ENCODE results near the gene EVX1.
A peak's percentile ranks its signal among the peaks of the same experiment; 100 is the strongest.

The EVX1 gene

GRCh38 chr7:27200761-27201579, 41.6 kb upstream of the EVX1 start:
- Histone ChIP-seq H3K4me1 (ENCODE audit: insufficient read depth, low read length, severe bottlenecking) (peaks cover 36% of the 10 kb centered on the region), H3K4me2 (ENCODE audit: low read length) (peak overlapping the region; percentile 86), H3K27me3 (ENCODE audit: insufficient read depth, low read length) (peaks cover 4% of the 10 kb centered on the region; the same call in 1 of the 2 replicates), H3K9me2 (ENCODE audit: low read depth, low read length) (no peaks in the 10 kb centered on the region), H3F3A (ENCODE audit: insufficient read depth, low read length) (no peaks in the 10 kb centered on the region), H2AFZ (ENCODE audit: low read length) (0 out of 2 replicates have a peak overlapping the region, but pooled peaks have one; percentile 12), H3K4me3 (ENCODE audit: low read depth, low read length, poor library complexity, severe bottlenecking) (peak overlapping the region; percentile 69), H4K20me1 (ENCODE audit: insufficient read depth, low read length) (no peaks in the 10 kb centered on the region), H3K27ac (ENCODE audit: low read depth, low read length, poor library complexity, severe bottlenecking) (no peak overlapping the region), H3K36me3 (ENCODE audit: insufficient read depth, low read length) (no peaks in the 10 kb centered on the region), H3K9ac (ENCODE audit: low read length) (peak overlapping the region; percentile 54; the same call in 1 of the 2 replicates), H3K79me2 (ENCODE audit: insufficient read depth, low read length) (no peaks in the 10 kb centered on the region), H3K9me3 (ENCODE audit: low read length) (no peaks in the 10 kb centered on the region)
- no peak for TF ChIP-seq EZH2 (IDR thresholded peaks at IDR 0.05; ENCODE audit: borderline replicate concordance, low read length)
- no peak for TF ChIP-seq CTCF (IDR thresholded peaks at IDR 0.05; ENCODE audit: low read length)

GRCh38 chr7:27201580-27202017, 41.0 kb upstream of the EVX1 start:
- Histone ChIP-seq H3K27ac (ENCODE audit: low read depth, low read length, poor library complexity, severe bottlenecking) (no peak overlapping the region), H4K20me1 (ENCODE audit: insufficient read depth, low read length) (no peaks in the 10 kb centered on the region), H2AFZ (ENCODE audit: low read length) (no peak overlapping the region), H3K27me3 (ENCODE audit: insufficient read depth, low read length) (peaks cover 5% of the 10 kb centered on the region; the same call in 1 of the 2 replicates), H3K79me2 (ENCODE audit: insufficient read depth, low read length) (no peaks in the 10 kb centered on the region), H3K9ac (ENCODE audit: low read length) (no peak overlapping the region), H3K4me2 (ENCODE audit: low read length) (peak overlapping the region; percentile 86), H3K9me3 (ENCODE audit: low read length) (no peaks in the 10 kb centered on the region), H3K4me1 (ENCODE audit: insufficient read depth, low read length, severe bottlenecking) (peaks cover 32% of the 10 kb centered on the region), H3K36me3 (ENCODE audit: insufficient read depth, low read length) (no peaks in the 10 kb centered on the region), H3K9me2 (ENCODE audit: low read depth, low read length) (no peaks in the 10 kb centered on the region), H3F3A (ENCODE audit: insufficient read depth, low read length) (no peaks in the 10 kb centered on the region), H3K4me3 (ENCODE audit: low read depth, low read length, poor library complexity, severe bottlenecking) (peak overlapping the region; percentile 69)
- no peak for TF ChIP-seq CTCF (IDR thresholded peaks at IDR 0.05; ENCODE audit: low read length)
- TF ChIP-seq EZH2 (IDR thresholded peaks at IDR 0.05; ENCODE audit: borderline replicate concordance, low read length) = no peak

GRCh38 chr7:27202018-27202861, 40.4 kb upstream of the EVX1 start:
- H3K36me3 ChIP-seq (ENCODE audit: insufficient read depth, low read length) = no peaks in the 10 kb centered on the region
- no peak overlapping the region for H3K9ac ChIP-seq (ENCODE audit: low read length)
- no peaks in the 10 kb centered on the region for H3K79me2 ChIP-seq (ENCODE audit: insufficient read depth, low read length)
- peaks cover 32% of the 10 kb centered on the region for H3K4me1 ChIP-seq (ENCODE audit: insufficient read depth, low read length, severe bottlenecking)
- no peak overlapping the region for H3K27ac ChIP-seq (ENCODE audit: low read depth, low read length, poor library complexity, severe bottlenecking)
- H3K9me2 ChIP-seq (ENCODE audit: low read depth, low read length) = no peaks in the 10 kb centered on the region
- H2AFZ ChIP-seq (ENCODE audit: low read length) = no peak overlapping the region
- H3K9me3 ChIP-seq (ENCODE audit: low read length) = no peaks in the 10 kb centered on the region
- peaks cover 5% of the 10 kb centered on the region; the same call in 1 of the 2 replicates for H3K27me3 ChIP-seq (ENCODE audit: insufficient read depth, low read length)
- no peak for TF ChIP-seq EZH2 (IDR thresholded peaks at IDR 0.05; ENCODE audit: borderline replicate concordance, low read length)
- TF ChIP-seq CTCF (IDR thresholded peaks at IDR 0.05; ENCODE audit: low read length) = no peak
- H3K4me2 ChIP-seq (ENCODE audit: low read length) = peak overlapping the region; percentile 86
- H3K4me3 ChIP-seq (ENCODE audit: low read depth, low read length, poor library complexity, severe bottlenecking) = no peak overlapping the region
- no peaks in the 10 kb centered on the region for H3F3A ChIP-seq (ENCODE audit: insufficient read depth, low read length)
- H4K20me1 ChIP-seq (ENCODE audit: insufficient read depth, low read length) = no peaks in the 10 kb centered on the region
